MCF 10A (cell line): ENCODE results near the gene TFCP2. TPM values are rescaled to one million over a fixed set of nuclear protein-coding genes. Genes with fewer than 3 reads are reported as not detected.

Experiments
- BruUV-seq: library from RNA; stranded (reverse); fragments of 400-500 nt; replicated peaks from 2 replicates; lab custom pipeline; 2021; lab: Mats Ljungman, UMichigan
- CTCF ChIA-PET: fragments of 300-600 bp; sonication (Branson Sonifier 250); formaldehyde crosslinking; extraction: SDS; loops from one replicate; lab custom pipeline; 2021; ENCODE audit warnings: antibody characterized with exemption, inconsistent platforms; lab: Yijun Ruan, JAX
- POLR2A ChIA-PET: fragments of 300-600, 350-650 bp; sonication (Branson Sonifier 250); formaldehyde crosslinking; extraction: SDS; loops from one replicate; lab custom pipeline; 2020; ENCODE audit warnings: antibody characterized with exemption, inconsistent platforms; lab: Yijun Ruan, JAX
- DNase-seq: peaks from one replicate; pipeline ENCODE4 v3.0.0-alpha.2; 2018; ENCODE audit not compliant: unreplicated experiment
- H3K27ac Mint-ChIP-seq: one replicate; pipeline ENCODE4 v1.8.0; 2022; ENCODE audit warnings: mild to moderate bottlenecking, low read depth, mixed read lengths; ENCODE audit not compliant: unreplicated experiment
- H3K27me3 Mint-ChIP-seq: one replicate; pipeline ENCODE4 v1.8.0; 2022; ENCODE audit warnings: mixed read lengths; ENCODE audit not compliant: insufficient read depth, unreplicated experiment
- H3K36me3 Mint-ChIP-seq: one replicate; pipeline ENCODE4 v1.8.0; 2022; ENCODE audit warnings: mild to moderate bottlenecking, moderate library complexity, mixed read lengths; ENCODE audit not compliant: insufficient read depth, unreplicated experiment
- H3K4me1 Mint-ChIP-seq: one replicate; pipeline ENCODE4 v1.8.0; 2022; ENCODE audit warnings: mixed read lengths; ENCODE audit not compliant: insufficient read depth, unreplicated experiment
- H3K4me3 Mint-ChIP-seq: one replicate; pipeline ENCODE4 v1.8.0; 2022; ENCODE audit warnings: mild to moderate bottlenecking, moderate library complexity, mixed read lengths; ENCODE audit not compliant: unreplicated experiment
- H3K9me3 Mint-ChIP-seq: one replicate; pipeline ENCODE4 v1.8.0; 2022; ENCODE audit warnings: mixed read lengths; ENCODE audit not compliant: unreplicated experiment
- CTCF ChIP-seq: fragments of 200-600 bp; IDR thresholded peaks from one replicate; pipeline ENCODE4 v1.8.0; 2022; ENCODE audit warnings: antibody characterized with exemption, mild to moderate bottlenecking; ENCODE audit not compliant: unreplicated experiment
- intact Hi-C: fragments of 100-400 bp; cut with micrococcal nuclease; formaldehyde crosslinking; loops from 2 replicates; pipeline ENCODE4 v1.14.1; 2022
- total RNA-seq: library from RNA; stranded (reverse); gene quantifications from 2 replicates; pipeline ENCODE4 v1.2.3, GENCODE V29; 2022

TFCP2 gene
- total RNA-seq, 1 experiment from 2014 or later, result 34.9 TPM

- POLR2A ChIA-PET, result interaction anchor here (0.7 kb wide), 1 partner anchor 689 kb away, joined by 3 read pairs; no protein-coding TSS in a partner anchor
- Mint-ChIP-seq H3K36me3 (no peaks in the 10 kb centered on the region), H3K9me3 (no peaks in the 10 kb centered on the region), H3K4me1 (no peaks in the 10 kb centered on the region), H3K27ac (no peak overlapping the region), H3K27me3 (no peaks in the 10 kb centered on the region), H3K4me3 (no peak overlapping the region)
- CTCF ChIA-PET, result no interaction called here
- TF ChIP-seq CTCF, result no peak
- DNase-seq, result no peak
- intact Hi-C loops, result no loop called here
- BruUV-seq, result no TSS peak
These were observed 25.8 kb upstream of the TFCP2 start for GRCh38 chr12:51198568-51199365.

GRCh38 chr12:51197736-51198567, 25.0 kb upstream of the TFCP2 start:
- no TSS peak for BruUV-seq

GRCh38 chr12:51196547-51196946, 23.6 kb upstream of the TFCP2 start:
- intact Hi-C loops, result no loop called here
- ChIA-PET CTCF (no interaction called here), POLR2A (interaction anchor here (1.6 kb wide), 1 partner anchor 25 kb away, joined by 4 read pairs; no protein-coding TSS in a partner anchor)
- Mint-ChIP-seq H3K4me1 (no peaks in the 10 kb centered on the region), H3K36me3 (no peaks in the 10 kb centered on the region), H3K4me3 (no peak overlapping the region), H3K27me3 (no peaks in the 10 kb centered on the region), H3K27ac (no peak overlapping the region), H3K9me3 (no peaks in the 10 kb centered on the region)
- no TSS peak for BruUV-seq
- TF ChIP-seq CTCF, result no peak
- no peak for DNase-seq

More at GRCh38 chr12:51197736-51198567, 25.0 kb upstream of the TFCP2 start:
- ChIA-PET POLR2A (interaction anchor here (0.6 to 1.6 kb wide), 3 partner anchors 26 to 688 kb away, joined by 3 to 4 read pairs (median 4); no protein-coding TSS in a partner anchor), CTCF (interaction anchor here (0.6 kb wide), 1 partner anchor 25 kb away, joined by 3 read pairs; no protein-coding TSS in a partner anchor)
- no peaks in the 10 kb centered on the region for H3K9me3 Mint-ChIP-seq
- intact Hi-C loops, result no loop called here
- no peak for DNase-seq
- no peaks in the 10 kb centered on the region for H3K27me3 Mint-ChIP-seq
- no peak overlapping the region for H3K4me3 Mint-ChIP-seq
- no peak overlapping the region for H3K27ac Mint-ChIP-seq
- no peaks in the 10 kb centered on the region for H3K36me3 Mint-ChIP-seq
- H3K4me1 Mint-ChIP-seq, result no peaks in the 10 kb centered on the region
- TF ChIP-seq CTCF, result no peak

GRCh38 chr12:51195841-51196240, 22.9 kb upstream of the TFCP2 start:
- H3K4me3 Mint-ChIP-seq, result no peak overlapping the region
- no peak for DNase-seq
- H3K4me1 Mint-ChIP-seq, result no peaks in the 10 kb centered on the region
- intact Hi-C loops, result no loop called here
- H3K27me3 Mint-ChIP-seq, result no peaks in the 10 kb centered on the region
- no peak overlapping the region for H3K27ac Mint-ChIP-seq
- TF ChIP-seq CTCF, result no peak
- no peaks in the 10 kb centered on the region for H3K9me3 Mint-ChIP-seq
- no TSS peak for BruUV-seq
- CTCF ChIA-PET, result no interaction called here
- POLR2A ChIA-PET, result no interaction called here
- H3K36me3 Mint-ChIP-seq, result no peaks in the 10 kb centered on the region
